ENCODE data around the gene RPL36AL.

DNA sequence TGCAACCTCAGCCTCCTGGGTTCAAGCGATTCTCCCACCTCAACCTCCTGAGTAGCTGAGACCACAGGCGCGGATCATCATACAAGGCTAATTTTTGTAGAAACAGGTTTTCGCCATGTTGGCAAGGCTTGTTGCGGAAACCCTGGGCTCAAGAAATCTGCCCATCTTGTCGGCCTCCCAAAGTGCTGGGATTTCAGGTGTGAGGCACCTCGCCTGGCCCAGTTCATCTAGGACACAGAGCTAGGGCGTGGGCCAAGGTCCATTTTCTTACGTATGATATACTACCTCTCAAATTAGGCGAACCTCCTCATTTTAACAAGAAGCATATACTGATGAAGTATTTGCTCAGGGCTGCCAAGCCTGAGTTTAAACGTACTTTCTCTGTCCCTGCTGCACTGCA, 36.4 kb downstream of the RPL36AL start:
- TF ChIP-seq CTCF (IDR thresholded peaks at IDR 0.05) (no peak), POLR2A (IDR thresholded peaks at IDR 0.05) (no peak)
